A673 (cell line): Measurements from ENCODE around the gene MIGA1.

Experiments used
- CTCF ChIP-seq: fragments of 300-800, 200-600 bp; sonication (generic); conservative IDR thresholded peaks from 2 replicates; pipeline ENCODE4 v1.5.1; 2017; ENCODE audit warnings: low read depth, mild to moderate bottlenecking, antibody characterized with exemption, low read length, moderate library complexity, mixed read lengths
- EZH2 ChIP-seq: fragments of 200-600 bp; sonication (generic); IDR thresholded peaks from 2 replicates; pipeline ENCODE4 v1.6.1; 2017; ENCODE audit warnings: borderline replicate concordance, low read depth, mild to moderate bottlenecking, mixed read lengths, antibody characterized with exemption, low read length; ENCODE audit not compliant: poor library complexity, severe bottlenecking

GRCh38 chr1:77900687-77901293 lies 121.3 kb downstream of the MIGA1 start:
- TF ChIP-seq CTCF = peak; percentile 84
- TF ChIP-seq EZH2 = no peak
